ENCODE results near the gene PPIF. TPM values are rescaled to one million over a fixed set of nuclear protein-coding genes. Genes with fewer than 3 reads are reported as not detected.

The PPIF gene
- total and polyA plus RNA-seq, 4 donors: 21.7 to 96.8 (median 39.9) TPM

GRCh38 chr10:79322616-79323543 is 24.4 kb upstream of the PPIF start:
- no peak overlapping the region for H3K9ac ChIP-seq (ENCODE audit: insufficient read depth in 1 of 2, low read length in 2 of 2)
- TF ChIP-seq, protein P1, sequence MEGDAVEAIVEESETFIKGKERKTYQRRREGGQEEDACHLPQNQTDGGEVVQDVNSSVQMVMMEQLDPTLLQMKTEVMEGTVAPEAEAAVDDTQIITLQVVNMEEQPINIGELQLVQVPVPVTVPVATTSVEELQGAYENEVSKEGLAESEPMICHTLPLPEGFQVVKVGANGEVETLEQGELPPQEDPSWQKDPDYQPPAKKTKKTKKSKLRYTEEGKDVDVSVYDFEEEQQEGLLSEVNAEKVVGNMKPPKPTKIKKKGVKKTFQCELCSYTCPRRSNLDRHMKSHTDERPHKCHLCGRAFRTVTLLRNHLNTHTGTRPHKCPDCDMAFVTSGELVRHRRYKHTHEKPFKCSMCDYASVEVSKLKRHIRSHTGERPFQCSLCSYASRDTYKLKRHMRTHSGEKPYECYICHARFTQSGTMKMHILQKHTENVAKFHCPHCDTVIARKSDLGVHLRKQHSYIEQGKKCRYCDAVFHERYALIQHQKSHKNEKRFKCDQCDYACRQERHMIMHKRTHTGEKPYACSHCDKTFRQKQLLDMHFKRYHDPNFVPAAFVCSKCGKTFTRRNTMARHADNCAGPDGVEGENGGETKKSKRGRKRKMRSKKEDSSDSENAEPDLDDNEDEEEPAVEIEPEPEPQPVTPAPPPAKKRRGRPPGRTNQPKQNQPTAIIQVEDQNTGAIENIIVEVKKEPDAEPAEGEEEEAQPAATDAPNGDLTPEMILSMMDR (IDR thresholded peaks at IDR 0.05; ENCODE audit: control extremely low read depth, extremely low read depth): no peak
- DNase-seq (peak; percentile 49 to 68 (median 50)), ATAC-seq (ENCODE audit: insufficient read depth, low FRiP score) (peak; percentile 28)
- peaks cover 0 to 5% (median 0%) of the 10 kb centered on the region in 4 donors for H3K9me3 ChIP-seq (ENCODE audit: control insufficient read depth in 4 of 4, insufficient read depth in 3 of 4, low read length in 3 of 4)
- peaks cover 0 to 8% (median 0%) of the 10 kb centered on the region in 5 donors for H3K4me1 ChIP-seq (ENCODE audit: control insufficient read depth in 5 of 5, insufficient read depth in 5 of 5, low read length in 5 of 5)
- 39 to 57% methylated on average over 15 of the region's 15 CpGs for WGBS, 2 donors
- H3K36me3 ChIP-seq (ENCODE audit: control insufficient read depth in 4 of 4, insufficient read depth in 4 of 4, low read length in 4 of 4): no peaks in the 10 kb centered on the region
- no peak overlapping the region for H3K4me3 ChIP-seq
- H3K27ac ChIP-seq (ENCODE audit: low read depth in 1 of 2, low read length in 1 of 2): no peak overlapping the region
- H3K27me3 ChIP-seq (ENCODE audit: control insufficient read depth in 3 of 3, insufficient read depth in 3 of 3, low read length in 2 of 3): no peaks in the 10 kb centered on the region

DNA sequence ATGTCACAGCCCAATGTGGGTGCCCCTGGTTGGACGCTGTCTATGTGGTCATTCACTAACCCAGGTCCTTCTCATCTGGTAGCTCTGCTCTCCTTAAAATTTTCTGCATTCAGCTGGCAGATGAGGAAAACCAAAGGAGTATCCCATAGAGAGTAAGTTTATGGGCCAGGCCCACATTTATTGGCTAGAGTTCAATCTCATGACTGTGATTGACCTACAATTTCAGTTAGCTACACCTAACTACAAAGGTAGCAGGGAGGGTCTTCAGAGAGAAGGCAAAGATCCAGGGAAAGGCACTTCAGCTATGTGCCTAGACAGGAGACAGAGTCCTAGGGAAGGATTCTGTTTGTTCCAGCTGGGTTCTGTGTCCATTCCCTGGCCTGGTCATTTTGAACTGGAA is 23.7 kb upstream of the PPIF start:
- no peak for DNase-seq
- Histone ChIP-seq H3K4me1 (ENCODE audit: control insufficient read depth in 5 of 5, insufficient read depth in 5 of 5, low read length in 5 of 5) (peaks cover 0 to 5% (median 0%) of the 10 kb centered on the region in 5 donors), H3K36me3 (ENCODE audit: control insufficient read depth in 4 of 4, insufficient read depth in 4 of 4, low read length in 4 of 4) (no peaks in the 10 kb centered on the region), H3K27ac (ENCODE audit: low read depth in 1 of 2, low read length in 1 of 2) (no peak overlapping the region), H3K27me3 (ENCODE audit: control insufficient read depth in 3 of 3, insufficient read depth in 3 of 3, low read length in 2 of 3) (no peaks in the 10 kb centered on the region), H3K9me3 (ENCODE audit: control insufficient read depth in 4 of 4, insufficient read depth in 3 of 4, low read length in 3 of 4) (peaks cover 0 to 4% (median 0%) of the 10 kb centered on the region in 4 donors), H3K9ac (ENCODE audit: insufficient read depth in 1 of 2, low read length in 2 of 2) (no peak overlapping the region), H3K4me3 (no peak overlapping the region)
- no peak for ATAC-seq (ENCODE audit: insufficient read depth, low FRiP score)
- WGBS, 2 donors: 54 to 68% methylated on average over 1 of the region's 1 CpG
- TF ChIP-seq, protein P1 (IDR thresholded peaks at IDR 0.05; ENCODE audit: control extremely low read depth, extremely low read depth): no peak

DNA sequence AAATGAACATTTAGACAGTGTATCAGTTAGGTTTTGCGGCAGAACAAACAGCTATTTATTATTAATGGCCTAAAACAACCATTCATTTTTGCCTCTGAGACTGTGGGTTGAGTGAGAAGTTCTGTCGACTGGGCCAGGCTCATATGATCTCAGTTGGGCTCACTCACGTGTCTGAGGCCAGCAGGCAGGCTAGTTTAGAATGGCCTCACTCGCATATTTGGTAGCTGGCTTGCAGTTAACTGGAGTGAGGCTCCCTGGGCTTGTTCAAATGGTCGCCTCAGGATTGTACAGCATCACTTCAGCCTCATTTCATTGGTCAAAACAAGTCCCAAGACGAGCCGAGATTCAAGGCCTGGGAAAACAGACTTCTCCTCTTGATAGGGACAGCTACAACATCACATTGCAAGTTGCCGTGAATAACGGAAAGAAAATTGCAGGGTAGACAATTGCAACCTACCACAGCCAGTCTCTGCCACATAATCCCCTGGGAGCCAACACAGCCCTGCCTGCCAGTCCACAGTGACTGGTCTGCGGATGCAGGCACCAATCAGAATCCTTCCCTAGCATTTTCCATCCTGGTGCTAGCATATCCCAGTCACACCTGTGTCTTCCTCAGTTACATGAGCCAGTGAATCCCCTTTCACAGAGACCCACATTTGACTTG is 23.1 kb upstream of the PPIF start:
- ATAC-seq (ENCODE audit: insufficient read depth, low FRiP score) (no peak), DNase-seq (no peak)
- Histone ChIP-seq H3K27me3 (ENCODE audit: control insufficient read depth in 3 of 3, insufficient read depth in 3 of 3, low read length in 2 of 3) (no peaks in the 10 kb centered on the region), H3K9me3 (ENCODE audit: control insufficient read depth in 4 of 4, insufficient read depth in 3 of 4, low read length in 3 of 4) (peaks cover 0 to 2% (median 0%) of the 10 kb centered on the region in 4 donors), H3K36me3 (ENCODE audit: control insufficient read depth in 4 of 4, insufficient read depth in 4 of 4, low read length in 4 of 4) (no peaks in the 10 kb centered on the region), H3K27ac (ENCODE audit: low read depth in 1 of 2, low read length in 1 of 2) (no peak overlapping the region), H3K4me1 (ENCODE audit: control insufficient read depth in 5 of 5, insufficient read depth in 5 of 5, low read length in 5 of 5) (peaks cover 0 to 5% (median 0%) of the 10 kb centered on the region in 5 donors), H3K9ac (ENCODE audit: insufficient read depth in 1 of 2, low read length in 2 of 2) (no peak overlapping the region), H3K4me3 (no peak overlapping the region)
- 88 to 92% methylated on average over 10 of the region's 10 CpGs for WGBS, 2 donors
- TF ChIP-seq, protein P1 (IDR thresholded peaks at IDR 0.05; ENCODE audit: control extremely low read depth, extremely low read depth): no peak

Data from lung (tissue), 12 donors.